ENCODE data around the gene TNRC6B.

Gene TNRC6B

DNA sequence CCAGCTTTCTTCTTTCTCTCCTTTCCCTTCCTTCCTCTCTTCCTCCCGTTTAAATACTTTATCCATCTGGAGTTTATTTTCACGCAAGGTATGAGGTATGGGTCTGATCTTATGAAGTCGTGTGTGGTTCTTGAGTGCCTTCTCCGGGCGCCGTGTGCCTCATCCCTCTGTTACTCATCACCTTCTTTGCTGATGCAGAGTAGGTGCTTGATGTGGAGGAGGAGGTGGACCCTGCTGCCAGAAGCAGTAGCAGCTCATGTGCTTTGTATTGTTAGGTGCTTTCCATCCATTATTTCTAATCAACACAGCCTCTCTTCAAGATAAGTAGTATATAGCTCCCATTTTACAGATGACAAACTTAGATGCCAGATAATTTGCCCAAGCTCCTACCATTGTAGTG, 47.0 kb downstream of the TNRC6B start:
- no peak for DNase-seq (ENCODE audit: insufficient read length, low spot score)

DNA sequence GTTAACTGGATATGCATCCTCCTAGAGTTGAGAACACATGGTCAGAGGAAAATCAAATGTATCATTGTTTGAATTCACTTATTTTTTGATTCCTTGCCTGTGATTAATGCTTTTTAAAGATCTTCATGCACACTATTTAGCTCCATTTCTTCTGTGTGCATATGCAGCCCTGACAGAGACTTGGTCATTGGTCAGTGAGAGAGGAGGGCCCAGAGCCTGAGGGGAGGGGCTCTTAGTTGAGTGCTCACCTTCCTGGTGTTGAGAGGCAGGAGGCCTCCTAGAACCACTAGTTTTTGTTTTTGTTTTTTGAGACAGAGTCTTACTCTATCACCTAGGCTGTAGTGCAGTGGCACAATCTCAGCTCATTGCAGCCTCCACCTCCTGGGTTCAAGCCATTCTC, 48.9 kb downstream of the TNRC6B start:
- DNase-seq (ENCODE audit: insufficient read length, low spot score) = no peak
- TF ChIP-seq TAF1 (IDR thresholded peaks at IDR 0.05; ENCODE audit: low read depth, low read length) = no peak
- TF ChIP-seq SPI1 (IDR thresholded peaks at IDR 0.05; ENCODE audit: low read depth, low read length) = no peak
- TF ChIP-seq PAX5 (IDR thresholded peaks at IDR 0.05; ENCODE audit: insufficient read depth, low read length, severe bottlenecking) = no peak
- no peak for TF ChIP-seq POU2F2 (IDR thresholded peaks at IDR 0.05; ENCODE audit: low read depth, low read length)
- no peak for TF ChIP-seq POLR2A (IDR thresholded peaks at IDR 0.05; ENCODE audit: low read depth, low read length)
- no peak for TF ChIP-seq POLR2AphosphoS5 (IDR thresholded peaks at IDR 0.05; ENCODE audit: low read depth, low read length)
- no peak for FAIRE-seq

More for the DNA sequence above, 47.0 kb downstream of the TNRC6B start:
- TF ChIP-seq TAF1 (IDR thresholded peaks at IDR 0.05; ENCODE audit: low read depth, low read length) (no peak), SPI1 (IDR thresholded peaks at IDR 0.05; ENCODE audit: low read depth, low read length) (no peak), PAX5 (IDR thresholded peaks at IDR 0.05; ENCODE audit: insufficient read depth, low read length, severe bottlenecking) (no peak), POLR2AphosphoS5 (IDR thresholded peaks at IDR 0.05; ENCODE audit: low read depth, low read length) (no peak), POU2F2 (IDR thresholded peaks at IDR 0.05; ENCODE audit: low read depth, low read length) (no peak), POLR2A (IDR thresholded peaks at IDR 0.05; ENCODE audit: low read depth, low read length) (no peak)
- FAIRE-seq = no peak

GRCh38 chr22:40231618-40232313, 54.0 kb downstream of the TNRC6B start:
- DNase-seq (ENCODE audit: insufficient read length, low spot score) (no peak), FAIRE-seq (peak; percentile 26)
- TF ChIP-seq SPI1 (IDR thresholded peaks at IDR 0.05; ENCODE audit: low read depth, low read length) (no peak), POU2F2 (IDR thresholded peaks at IDR 0.05; ENCODE audit: low read depth, low read length) (no peak), POLR2A (IDR thresholded peaks at IDR 0.05; ENCODE audit: low read depth, low read length) (no peak), PAX5 (IDR thresholded peaks at IDR 0.05; ENCODE audit: insufficient read depth, low read length, severe bottlenecking) (no peak), TAF1 (IDR thresholded peaks at IDR 0.05; ENCODE audit: low read depth, low read length) (no peak), POLR2AphosphoS5 (IDR thresholded peaks at IDR 0.05; ENCODE audit: low read depth, low read length) (no peak)

- FAIRE-seq = no peak
- no peak for TF ChIP-seq SPI1 (IDR thresholded peaks at IDR 0.05; ENCODE audit: low read depth, low read length)
- TF ChIP-seq POLR2A (IDR thresholded peaks at IDR 0.05; ENCODE audit: low read depth, low read length) = no peak
- TF ChIP-seq TAF1 (IDR thresholded peaks at IDR 0.05; ENCODE audit: low read depth, low read length) = no peak
- no peak for TF ChIP-seq POU2F2 (IDR thresholded peaks at IDR 0.05; ENCODE audit: low read depth, low read length)
- no peak for DNase-seq (ENCODE audit: insufficient read length, low spot score)
Measured at GRCh38 chr22:40232624-40233023, 54.9 kb downstream of the TNRC6B start.

DNA sequence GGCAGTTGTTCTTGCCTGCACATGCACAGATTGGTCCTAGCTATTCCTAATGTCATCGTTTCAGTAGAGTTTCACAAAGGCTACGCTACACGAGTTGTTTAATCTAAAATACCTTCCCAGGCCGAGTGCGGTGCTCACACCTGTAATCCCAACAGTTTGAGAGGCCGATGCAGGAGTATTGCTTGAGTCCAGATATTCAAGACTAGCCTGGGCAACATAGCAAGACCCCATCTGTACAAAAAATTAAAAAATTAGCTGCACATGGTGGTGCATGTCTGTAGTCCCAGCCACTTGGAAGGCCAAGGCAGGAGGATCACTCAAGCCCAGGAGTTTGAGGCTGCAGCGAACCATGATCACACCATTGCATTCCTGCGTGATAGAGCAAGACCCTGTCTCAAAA, 56.2 kb downstream of the TNRC6B start:
- no peak for TF ChIP-seq TAF1 (IDR thresholded peaks at IDR 0.05; ENCODE audit: low read depth, low read length)
- TF ChIP-seq POLR2AphosphoS5 (IDR thresholded peaks at IDR 0.05; ENCODE audit: low read depth, low read length) = no peak
- no peak for TF ChIP-seq POU2F2 (IDR thresholded peaks at IDR 0.05; ENCODE audit: low read depth, low read length)
- no peak for TF ChIP-seq PAX5 (IDR thresholded peaks at IDR 0.05; ENCODE audit: insufficient read depth, low read length, severe bottlenecking)
- no peak for TF ChIP-seq SPI1 (IDR thresholded peaks at IDR 0.05; ENCODE audit: low read depth, low read length)
- TF ChIP-seq POLR2A (IDR thresholded peaks at IDR 0.05; ENCODE audit: low read depth, low read length) = no peak
- DNase-seq (ENCODE audit: insufficient read length, low spot score) (no peak), FAIRE-seq (no peak)

DNA sequence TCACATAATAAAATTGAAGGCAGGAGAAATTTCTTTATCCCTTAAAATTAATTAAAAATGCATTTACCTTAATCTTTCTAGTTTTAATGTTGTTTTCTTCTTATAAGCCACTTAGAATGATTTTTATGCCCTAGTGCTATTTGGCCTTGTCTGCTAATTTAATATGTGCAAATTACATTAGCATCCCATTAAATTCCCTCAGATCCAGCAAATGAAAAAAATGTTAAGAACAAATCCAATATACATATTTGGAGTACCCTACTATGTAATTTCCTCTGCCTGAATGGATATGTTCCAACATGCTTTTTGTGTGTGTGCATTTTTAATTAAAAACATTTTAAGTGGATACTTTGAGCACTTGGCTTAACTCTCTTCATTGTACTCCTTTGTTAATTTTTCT, 56.9 kb downstream of the TNRC6B start:
- TF ChIP-seq POU2F2 (IDR thresholded peaks at IDR 0.05; ENCODE audit: low read depth, low read length) (no peak), POLR2AphosphoS5 (IDR thresholded peaks at IDR 0.05; ENCODE audit: low read depth, low read length) (no peak), POLR2A (IDR thresholded peaks at IDR 0.05; ENCODE audit: low read depth, low read length) (no peak), PAX5 (IDR thresholded peaks at IDR 0.05; ENCODE audit: insufficient read depth, low read length, severe bottlenecking) (no peak), TAF1 (IDR thresholded peaks at IDR 0.05; ENCODE audit: low read depth, low read length) (no peak), SPI1 (IDR thresholded peaks at IDR 0.05; ENCODE audit: low read depth, low read length) (no peak)
- no peak for FAIRE-seq
- DNase-seq (ENCODE audit: insufficient read length, low spot score) = no peak

DNA sequence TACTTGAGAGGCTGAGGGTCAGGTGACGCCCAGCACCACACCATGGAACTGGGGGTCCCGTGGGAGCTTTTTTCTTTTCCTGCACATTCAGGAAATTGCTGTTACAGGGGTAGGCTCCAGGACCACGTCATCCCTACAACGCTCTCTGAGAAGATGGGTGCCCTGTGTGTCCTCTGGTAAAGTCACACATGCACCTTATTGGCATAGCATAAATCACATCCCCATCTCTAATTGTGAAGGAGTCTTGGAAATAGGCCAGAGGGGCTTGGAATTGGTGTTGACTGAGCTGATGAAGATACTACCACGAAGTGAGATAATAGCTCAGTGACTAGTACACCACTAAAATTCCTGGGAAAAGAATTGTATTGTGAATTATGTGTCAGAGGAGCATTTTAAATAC, 57.6 kb downstream of the TNRC6B start:
- FAIRE-seq = peak; percentile 51
- DNase-seq (ENCODE audit: insufficient read length, low spot score) = no peak
- TF ChIP-seq TAF1 (IDR thresholded peaks at IDR 0.05; ENCODE audit: low read depth, low read length) = no peak

- TF ChIP-seq POU2F2 (IDR thresholded peaks at IDR 0.05; ENCODE audit: low read depth, low read length) (no peak), TAF1 (IDR thresholded peaks at IDR 0.05; ENCODE audit: low read depth, low read length) (no peak), POLR2AphosphoS5 (IDR thresholded peaks at IDR 0.05; ENCODE audit: low read depth, low read length) (no peak), SPI1 (IDR thresholded peaks at IDR 0.05; ENCODE audit: low read depth, low read length) (no peak), PAX5 (IDR thresholded peaks at IDR 0.05; ENCODE audit: insufficient read depth, low read length, severe bottlenecking) (no peak), POLR2A (IDR thresholded peaks at IDR 0.05; ENCODE audit: low read depth, low read length) (no peak)
- FAIRE-seq = no peak
- no peak for DNase-seq (ENCODE audit: insufficient read length, low spot score)
Measured at GRCh38 chr22:40236131-40236665, 58.5 kb downstream of the TNRC6B start.

DNA sequence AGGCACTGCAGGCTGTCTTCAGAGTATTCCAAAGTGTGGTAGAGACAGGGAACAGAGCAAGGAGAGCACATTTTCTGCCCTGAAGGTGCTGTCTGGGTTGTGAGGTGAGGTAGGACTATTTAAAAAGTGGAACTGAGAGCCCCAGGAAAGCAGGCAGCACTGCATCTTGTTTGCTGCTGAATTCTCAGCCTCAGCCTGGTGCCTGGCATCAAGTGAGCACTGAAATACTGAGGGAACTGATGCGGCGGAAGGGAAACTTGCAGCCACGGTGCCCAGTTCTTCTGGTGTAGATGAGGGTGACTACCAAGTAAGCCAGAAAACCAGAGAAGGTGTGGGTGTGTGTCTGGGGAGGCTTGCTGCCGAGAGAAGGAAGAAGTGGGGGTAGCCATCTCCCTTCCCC, 59.5 kb downstream of the TNRC6B start:
- FAIRE-seq (peak; percentile 96), DNase-seq (ENCODE audit: insufficient read length, low spot score) (no peak)
- TF ChIP-seq SPI1 (IDR thresholded peaks at IDR 0.05; ENCODE audit: low read depth, low read length) (peak; percentile 86), POU2F2 (IDR thresholded peaks at IDR 0.05; ENCODE audit: low read depth, low read length) (no peak), TAF1 (IDR thresholded peaks at IDR 0.05; ENCODE audit: low read depth, low read length) (no peak)

DNA sequence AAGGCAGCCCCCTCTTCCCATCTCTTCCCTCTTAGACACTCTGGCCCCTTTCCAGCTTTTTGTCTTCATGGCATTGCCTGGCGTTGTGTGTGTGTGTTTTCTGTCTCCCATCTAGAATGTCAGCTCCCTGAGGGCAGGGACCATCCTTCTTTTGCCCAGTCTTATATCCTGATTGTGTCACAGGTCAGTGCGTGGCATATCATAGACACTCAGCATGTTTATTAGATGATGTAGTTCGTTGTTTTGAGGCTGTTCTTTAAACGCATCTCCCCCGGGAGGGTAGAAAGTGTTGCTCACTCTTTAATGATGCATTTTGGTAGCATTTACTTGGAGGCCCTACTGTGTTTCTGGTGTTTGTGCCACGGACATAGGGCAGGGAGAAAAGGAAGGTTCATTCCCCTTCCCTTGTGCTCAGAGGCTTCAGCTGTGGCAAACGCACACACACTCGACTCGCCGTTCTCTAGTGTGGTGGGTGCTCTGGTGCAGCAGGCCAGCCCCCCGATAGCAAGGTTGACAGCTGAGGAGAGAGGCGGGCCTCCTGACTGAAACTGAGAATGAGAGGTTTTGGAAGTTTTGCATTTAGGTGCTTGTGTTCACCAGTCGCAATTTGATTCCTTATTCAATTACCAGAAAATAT, 60.2 kb downstream of the TNRC6B start:
- peak; percentile 80 for FAIRE-seq
- TF ChIP-seq TAF1 (IDR thresholded peaks at IDR 0.05; ENCODE audit: low read depth, low read length) = no peak
- TF ChIP-seq POLR2A (IDR thresholded peaks at IDR 0.05; ENCODE audit: low read depth, low read length) = no peak
- no peak for TF ChIP-seq POLR2AphosphoS5 (IDR thresholded peaks at IDR 0.05; ENCODE audit: low read depth, low read length)
- no peak for TF ChIP-seq POU2F2 (IDR thresholded peaks at IDR 0.05; ENCODE audit: low read depth, low read length)
- TF ChIP-seq SPI1 (IDR thresholded peaks at IDR 0.05; ENCODE audit: low read depth, low read length) = no peak
- TF ChIP-seq PAX5 (IDR thresholded peaks at IDR 0.05; ENCODE audit: insufficient read depth, low read length, severe bottlenecking) = no peak
- DNase-seq (ENCODE audit: insufficient read length, low spot score) = no peak
